ENCODE measurements around the gene FOS.

DNA sequence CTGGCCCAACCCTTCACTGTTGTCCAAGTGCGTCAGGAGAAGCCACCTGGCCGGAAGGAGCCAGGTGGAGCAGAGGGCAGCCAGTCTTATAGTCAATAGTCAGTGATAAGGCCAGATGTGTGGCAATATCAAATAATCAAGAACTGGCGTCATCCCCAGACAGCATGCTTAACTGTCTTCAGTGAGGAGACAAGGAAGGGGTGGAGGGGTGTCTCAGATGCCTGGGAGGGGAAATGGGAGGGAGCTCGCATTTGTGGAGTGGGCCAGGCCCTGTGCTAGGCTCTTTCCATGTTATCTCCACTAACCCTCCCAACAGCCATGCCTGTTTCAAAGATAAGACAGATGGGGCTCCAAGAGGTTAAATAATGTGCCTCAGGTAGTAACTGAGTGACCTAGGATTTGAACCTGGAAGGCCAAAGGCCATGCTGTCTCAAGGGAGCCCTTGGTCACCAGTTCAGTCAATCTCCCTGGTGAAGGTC is 48.9 kb upstream of the FOS start:
- no peak for TF ChIP-seq EZH2 (IDR thresholded peaks at IDR 0.05; ENCODE audit: borderline replicate concordance, insufficient read depth, low read depth, low read length, poor library complexity, severe bottlenecking)
- TF ChIP-seq, protein P1, sequence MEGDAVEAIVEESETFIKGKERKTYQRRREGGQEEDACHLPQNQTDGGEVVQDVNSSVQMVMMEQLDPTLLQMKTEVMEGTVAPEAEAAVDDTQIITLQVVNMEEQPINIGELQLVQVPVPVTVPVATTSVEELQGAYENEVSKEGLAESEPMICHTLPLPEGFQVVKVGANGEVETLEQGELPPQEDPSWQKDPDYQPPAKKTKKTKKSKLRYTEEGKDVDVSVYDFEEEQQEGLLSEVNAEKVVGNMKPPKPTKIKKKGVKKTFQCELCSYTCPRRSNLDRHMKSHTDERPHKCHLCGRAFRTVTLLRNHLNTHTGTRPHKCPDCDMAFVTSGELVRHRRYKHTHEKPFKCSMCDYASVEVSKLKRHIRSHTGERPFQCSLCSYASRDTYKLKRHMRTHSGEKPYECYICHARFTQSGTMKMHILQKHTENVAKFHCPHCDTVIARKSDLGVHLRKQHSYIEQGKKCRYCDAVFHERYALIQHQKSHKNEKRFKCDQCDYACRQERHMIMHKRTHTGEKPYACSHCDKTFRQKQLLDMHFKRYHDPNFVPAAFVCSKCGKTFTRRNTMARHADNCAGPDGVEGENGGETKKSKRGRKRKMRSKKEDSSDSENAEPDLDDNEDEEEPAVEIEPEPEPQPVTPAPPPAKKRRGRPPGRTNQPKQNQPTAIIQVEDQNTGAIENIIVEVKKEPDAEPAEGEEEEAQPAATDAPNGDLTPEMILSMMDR (IDR thresholded peaks at IDR 0.05), result no peak
